T-helper 9 cell (primary cell): ENCODE results near the gene SESN2.

Experiments used
- DNase-seq: peaks from one replicate; pipeline ENCODE4 v3.0.0-alpha.2; 2020

The SESN2 gene

DNA sequence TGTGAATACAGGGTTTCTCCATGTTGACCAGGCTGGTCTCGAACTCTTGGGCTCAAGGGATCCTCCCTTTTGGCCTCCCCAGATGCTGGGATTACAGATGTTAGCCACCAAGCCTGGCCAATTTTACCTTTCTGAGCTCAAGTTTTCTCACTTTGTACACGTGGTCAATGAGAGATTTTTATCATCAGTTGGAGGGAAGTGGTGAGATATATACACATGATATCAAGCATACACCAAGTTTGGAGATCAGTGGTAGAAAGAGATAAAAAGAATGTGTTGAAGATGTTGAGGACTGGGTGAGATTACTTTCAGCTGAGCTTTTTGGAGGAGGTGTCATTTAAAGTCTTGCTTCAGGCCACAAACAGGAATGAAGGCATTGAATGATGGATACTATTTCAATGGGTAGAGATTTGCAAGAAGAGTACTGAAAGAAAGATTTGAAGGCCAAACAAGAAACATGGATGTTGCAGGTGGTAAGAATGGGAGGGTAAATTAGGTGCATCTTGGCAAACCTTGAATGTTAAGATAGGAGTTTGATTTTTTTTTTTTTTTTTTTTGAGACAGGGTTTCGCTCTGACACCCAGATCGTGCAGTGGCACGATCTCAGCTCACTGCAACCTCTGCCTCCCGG lies 3.0 kb upstream of the SESN2 start:
- DNase-seq = no peak

- DNase-seq = no peak
Measured at GRCh38 chr1:28257736-28258135, 1.6 kb upstream of the SESN2 start.

- DNase-seq = no peak
Measured at GRCh38 chr1:28258628-28259251, 578 bp upstream of the SESN2 start.

- DNase-seq = peak; percentile 23
Measured at GRCh38 chr1:28259934-28260802, 850 bp downstream of the SESN2 start.

DNA sequence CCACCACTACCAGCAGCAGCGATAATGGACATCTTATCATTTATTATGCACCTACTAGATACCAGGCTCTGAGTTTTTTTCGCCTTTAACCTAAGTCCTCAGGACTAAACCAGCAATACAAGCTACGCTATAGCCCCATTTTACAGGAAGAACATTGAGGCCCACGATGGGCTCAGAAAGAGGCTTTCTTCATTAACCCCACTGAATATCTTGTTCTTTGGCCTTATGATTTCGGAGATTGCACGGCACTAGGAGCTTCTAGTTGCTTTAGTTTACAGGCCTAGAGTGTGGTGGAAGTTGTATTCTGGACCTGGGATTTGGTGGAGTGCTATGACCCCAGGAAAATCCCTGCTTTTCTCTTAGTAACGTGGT lies 1.5 kb downstream of the SESN2 start:
- no peak for DNase-seq

GRCh38 chr1:28264897-28265296 lies 5.6 kb downstream of the SESN2 start:
- no peak for DNase-seq

- no peak for DNase-seq
Measured at GRCh38 chr1:28265577-28265976, 6.3 kb downstream of the SESN2 start.

DNA sequence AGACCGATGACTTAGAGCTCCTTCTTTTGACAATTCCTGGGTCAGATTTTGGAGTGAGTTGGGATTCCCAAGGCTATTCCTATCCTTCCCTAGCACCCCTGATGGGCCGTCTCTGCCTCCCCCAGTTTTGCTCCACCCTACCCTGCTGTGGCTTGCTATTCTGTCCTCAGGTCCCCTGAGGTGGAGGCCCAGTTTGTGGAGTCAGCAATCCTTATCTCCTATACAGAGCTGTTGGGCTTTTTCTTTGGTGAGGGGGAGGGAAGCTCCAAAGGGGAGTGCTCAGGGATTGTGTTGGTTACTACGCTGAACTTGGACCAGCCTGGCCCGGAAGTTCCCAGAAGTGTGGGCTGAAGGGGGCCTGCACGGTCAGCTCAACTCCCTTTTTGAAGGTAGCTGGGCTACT lies 7.6 kb downstream of the SESN2 start:
- DNase-seq = no peak

DNA sequence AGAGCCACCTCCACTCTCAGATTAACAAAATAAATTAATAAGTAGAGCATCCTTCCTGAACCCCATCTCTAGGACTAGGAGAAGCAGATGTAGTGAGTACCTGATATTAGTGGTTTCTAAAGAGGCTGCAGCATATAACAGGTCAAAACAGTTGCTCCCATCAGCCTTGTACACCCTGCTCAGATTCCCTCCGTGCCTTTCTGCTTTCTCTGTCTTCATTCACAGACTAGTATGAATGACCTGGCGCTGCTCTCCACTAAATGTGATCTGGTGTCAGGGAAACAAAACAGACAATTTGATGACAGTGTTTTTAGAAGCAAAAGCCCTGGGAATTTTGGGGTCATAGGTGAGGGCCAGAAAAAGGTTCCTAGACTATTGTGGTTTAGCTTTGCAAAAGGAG lies 8.3 kb downstream of the SESN2 start:
- no peak for DNase-seq

- no peak for DNase-seq
Measured at GRCh38 chr1:28269529-28269928, 10.2 kb downstream of the SESN2 start.

- DNase-seq = no peak
Measured at GRCh38 chr1:28272215-28272852, 13.0 kb downstream of the SESN2 start.

DNA sequence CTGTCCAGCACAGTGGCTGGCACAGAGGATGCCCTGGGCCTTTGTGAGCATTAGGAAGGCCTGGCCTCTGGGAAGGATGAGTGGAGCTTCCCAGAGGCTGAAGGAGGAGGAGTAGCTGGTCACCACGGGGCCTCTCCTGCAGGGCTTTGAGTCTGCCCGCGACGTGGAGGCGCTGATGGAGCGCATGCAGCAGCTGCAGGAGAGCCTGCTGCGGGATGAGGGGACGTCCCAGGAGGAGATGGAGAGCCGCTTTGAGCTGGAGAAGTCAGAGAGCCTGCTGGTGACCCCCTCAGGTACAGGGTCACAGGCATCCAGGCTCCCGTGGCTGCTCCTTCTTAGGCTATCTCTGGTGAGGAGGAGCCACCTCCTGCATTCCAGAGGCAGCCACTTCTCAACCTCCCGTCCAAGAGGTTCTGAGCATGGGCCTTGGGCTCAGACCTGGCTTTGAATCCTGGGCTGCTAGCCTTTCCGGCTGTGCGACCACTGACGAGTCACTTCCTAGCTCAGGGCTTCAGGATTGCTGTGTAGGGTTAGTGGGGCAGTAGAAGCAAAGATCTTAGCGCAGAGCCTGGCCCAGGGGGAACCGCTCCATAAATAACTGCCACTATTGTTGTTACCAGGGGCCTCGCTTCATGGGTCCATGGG lies 14.0 kb downstream of the SESN2 start:
- no peak for DNase-seq

- no peak for DNase-seq
Measured at GRCh38 chr1:28278763-28279162, 19.4 kb downstream of the SESN2 start.

DNA sequence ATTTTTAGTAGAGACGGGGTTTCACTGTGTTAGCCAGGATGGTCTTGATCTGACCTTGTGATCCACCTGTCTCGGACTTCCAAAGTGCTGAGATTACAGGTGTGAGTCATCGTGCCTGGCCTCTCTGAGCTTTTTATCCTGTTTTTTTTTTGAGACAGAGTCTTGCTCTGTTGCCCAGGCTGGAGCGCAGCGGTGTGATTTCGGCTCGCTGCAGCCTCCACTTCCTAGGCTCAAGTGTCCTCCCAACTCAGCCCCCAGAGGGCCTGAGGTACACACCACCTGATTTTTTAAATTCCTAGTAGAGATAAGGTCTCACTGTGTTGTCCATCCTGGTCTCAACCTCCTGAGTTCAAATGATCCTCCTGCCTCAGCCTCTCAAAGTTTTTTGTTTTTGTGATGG lies 20.4 kb downstream of the SESN2 start:
- DNase-seq = no peak

- no peak for DNase-seq
Measured at GRCh38 chr1:28280501-28280900, 21.2 kb downstream of the SESN2 start.

DNA sequence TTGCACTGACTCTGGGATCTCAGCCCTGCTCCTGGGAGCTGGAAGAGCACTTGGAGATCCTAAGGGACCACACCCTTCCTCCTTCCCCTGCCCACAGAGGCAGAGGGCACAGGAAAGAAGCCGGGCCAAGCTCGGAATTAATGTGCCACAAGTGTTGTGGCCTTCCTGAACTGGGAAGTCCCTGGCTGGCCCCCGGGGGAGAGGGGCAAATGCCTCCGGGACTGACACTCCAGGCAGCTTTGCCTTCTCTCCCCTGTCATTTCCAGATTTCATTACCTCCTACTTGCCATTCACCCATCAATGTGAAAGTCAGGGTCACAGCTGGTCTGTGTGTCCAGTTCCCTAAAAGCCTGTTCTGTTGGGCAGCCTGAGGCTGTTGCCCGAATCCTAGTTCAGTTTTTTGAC lies 21.7 kb downstream of the SESN2 start:
- no peak for DNase-seq

- DNase-seq = no peak
Measured at GRCh38 chr1:28281608-28282425, 22.5 kb downstream of the SESN2 start.

- no peak for DNase-seq
Measured at GRCh38 chr1:28282426-28283407, 23.4 kb downstream of the SESN2 start.

GRCh38 chr1:28286111-28286510 lies 26.8 kb downstream of the SESN2 start:
- no peak for DNase-seq

GRCh38 chr1:28288487-28288886 lies 29.2 kb downstream of the SESN2 start:
- no peak for DNase-seq

DNA sequence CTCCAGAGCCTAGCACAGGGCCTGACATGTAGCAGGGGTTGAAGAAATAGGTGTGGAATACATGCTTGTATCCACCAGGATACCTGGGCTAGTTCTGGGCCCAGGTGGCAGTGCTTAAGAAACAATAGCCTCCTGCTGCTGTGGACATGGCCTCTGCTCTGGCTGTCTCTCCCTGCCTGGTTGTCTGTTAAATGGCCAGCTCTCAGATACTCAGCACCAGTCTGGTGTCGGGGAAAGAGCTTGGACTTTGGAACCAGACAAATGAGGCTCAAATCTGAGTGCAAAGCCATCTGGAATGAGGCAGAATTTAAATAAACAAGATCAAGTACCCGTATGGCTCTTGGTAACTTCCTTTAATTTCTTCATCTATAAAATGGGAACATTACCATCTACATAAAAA lies 31.5 kb downstream of the SESN2 start:
- no peak for DNase-seq
